Mucosa of stomach (tissue), 1 donor: ENCODE results near the gene SDR9C7.
"Not testable (repeated sequence)": the region's sequence is repeated elsewhere in the genome, so short reads cannot be mapped to it uniquely, and the experiment has no call there.

Experiments
- H3K27me3 ChIP-seq: one replicate; pipeline ENCODE4 v1.7.0; 2013; ENCODE audit warnings: mild to moderate bottlenecking, low read length; ENCODE audit not compliant: control insufficient read depth, insufficient read depth
- H3K36me3 ChIP-seq: one replicate; pipeline ENCODE4 v1.7.0; 2013; ENCODE audit warnings: low read length; ENCODE audit not compliant: control insufficient read depth, insufficient read depth
- H3K4me1 ChIP-seq: one replicate; pipeline ENCODE4 v1.7.0; 2013; ENCODE audit warnings: mild to moderate bottlenecking, low read length; ENCODE audit not compliant: control insufficient read depth, insufficient read depth
- H3K4me3 ChIP-seq: one replicate; pipeline ENCODE4 v1.7.0; 2013; ENCODE audit warnings: low read length
- H3K9ac ChIP-seq: one replicate; pipeline ENCODE4 v1.7.0; 2013; ENCODE audit warnings: mild to moderate bottlenecking, low read length, moderate library complexity
- H3K9me3 ChIP-seq: one replicate; pipeline ENCODE4 v1.7.0; 2013; ENCODE audit warnings: mild to moderate bottlenecking, low read length, moderate library complexity; ENCODE audit not compliant: control insufficient read depth
- donor health status: Pancreatic carcinoma.

SDR9C7 gene

DNA sequence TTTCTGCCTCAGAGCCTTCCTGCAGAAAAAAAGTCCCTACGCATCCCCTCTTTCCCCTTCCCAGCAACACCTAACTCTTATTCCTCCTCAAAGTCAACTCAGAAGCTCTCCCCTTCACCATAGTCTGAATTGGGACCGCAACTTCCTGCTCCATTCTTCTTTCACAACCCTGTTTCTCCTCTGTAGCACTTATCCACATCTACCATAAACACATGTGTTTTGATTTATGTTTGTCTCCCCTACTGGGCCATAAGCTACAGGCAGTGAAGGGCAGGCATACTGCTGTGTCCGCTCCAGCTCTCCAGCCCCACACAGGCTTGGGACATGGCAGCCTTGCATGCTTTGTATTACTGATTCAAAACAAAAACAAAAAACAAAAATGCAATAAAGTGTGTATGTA lies 5.9 kb downstream of the SDR9C7 start:
- peaks cover 5% of the 10 kb centered on the region for H3K27me3 ChIP-seq
- no peaks in the 10 kb centered on the region for H3K36me3 ChIP-seq
- H3K9ac ChIP-seq = no peak overlapping the region
- no peaks in the 10 kb centered on the region for H3K9me3 ChIP-seq
- H3K4me3 ChIP-seq = no peak overlapping the region
- no peaks in the 10 kb centered on the region for H3K4me1 ChIP-seq

GRCh38 chr12:56927281-56927680 lies 6.9 kb downstream of the SDR9C7 start:
- H3K27me3 ChIP-seq = peaks cover 5% of the 10 kb centered on the region
- H3K9ac ChIP-seq = no peak overlapping the region
- no peaks in the 10 kb centered on the region for H3K9me3 ChIP-seq
- H3K4me3 ChIP-seq = no peak overlapping the region
- no peaks in the 10 kb centered on the region for H3K36me3 ChIP-seq
- no peaks in the 10 kb centered on the region for H3K4me1 ChIP-seq

DNA sequence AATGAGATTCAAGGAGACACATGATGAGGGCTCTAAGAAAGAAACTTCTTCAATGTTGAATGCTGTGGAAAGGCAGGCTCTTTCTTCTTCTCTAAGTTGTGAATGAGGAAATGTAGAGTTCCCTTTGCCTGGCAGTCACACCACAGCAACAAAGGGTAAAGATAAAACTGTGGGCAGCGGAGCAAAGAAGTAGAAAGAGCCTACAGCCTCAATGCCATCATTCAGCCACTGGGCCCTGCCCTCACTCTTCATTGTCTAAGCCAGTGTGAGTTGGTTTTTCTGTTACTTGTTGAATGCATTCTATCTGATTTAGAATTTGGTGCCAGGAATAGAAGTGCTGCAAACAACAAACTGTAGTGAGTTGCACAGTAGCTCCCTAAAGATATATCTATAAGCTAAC lies 12.2 kb downstream of the SDR9C7 start:
- Histone ChIP-seq H3K4me1 (no peaks in the 10 kb centered on the region), H3K9ac (no peak overlapping the region), H3K9me3 (no peaks in the 10 kb centered on the region), H3K27me3 (no peaks in the 10 kb centered on the region), H3K4me3 (no peak overlapping the region), H3K36me3 (no peaks in the 10 kb centered on the region)

DNA sequence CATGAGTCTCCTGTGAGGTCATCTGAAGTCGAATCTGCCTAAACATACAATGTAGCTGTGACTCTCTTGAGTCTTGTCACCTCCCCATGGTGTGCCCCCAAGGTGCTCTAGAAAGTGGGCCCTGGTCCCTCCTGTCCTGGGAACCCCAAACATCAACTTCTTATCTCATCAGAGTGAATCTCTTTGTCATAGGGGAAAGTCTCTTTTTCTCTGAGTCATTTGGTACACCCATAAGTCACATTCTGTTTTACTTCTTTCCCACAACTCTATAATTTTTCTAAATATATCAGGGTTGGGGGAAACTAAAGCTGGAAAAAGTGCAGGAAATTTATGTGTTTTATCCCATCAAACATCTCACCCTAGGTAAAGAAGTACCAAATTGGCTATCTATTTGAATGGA lies 12.9 kb downstream of the SDR9C7 start:
- Histone ChIP-seq H3K27me3 (no peaks in the 10 kb centered on the region), H3K36me3 (no peaks in the 10 kb centered on the region), H3K4me1 (no peaks in the 10 kb centered on the region), H3K4me3 (no peak overlapping the region), H3K9ac (no peak overlapping the region), H3K9me3 (no peaks in the 10 kb centered on the region)

GRCh38 chr12:56918139-56918538 lies 16.1 kb downstream of the SDR9C7 start:
- H3K9me3 ChIP-seq, H3K4me3 ChIP-seq, H3K9ac ChIP-seq, H3K4me1 ChIP-seq, H3K36me3 ChIP-seq, H3K27me3 ChIP-seq: not testable (repeated sequence)

DNA sequence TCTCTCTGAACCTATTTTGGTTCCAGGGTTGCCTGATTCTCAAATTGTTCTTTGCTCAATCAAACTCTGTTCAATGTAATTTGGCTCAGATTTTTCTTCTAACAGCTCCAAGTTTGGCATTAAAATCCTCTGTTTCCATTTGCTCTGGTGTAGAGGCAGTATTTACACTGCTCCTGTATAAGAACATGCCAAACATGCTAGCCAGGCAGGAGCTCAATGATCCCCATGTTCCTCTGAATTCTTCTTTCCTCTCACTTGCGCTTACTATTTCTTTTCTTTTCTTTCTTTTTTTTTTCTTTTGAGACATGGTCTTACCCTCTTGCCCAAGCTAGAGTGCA lies 17.2 kb downstream of the SDR9C7 start:
- Histone ChIP-seq H3K4me3 (no peak overlapping the region), H3K4me1 (no peaks in the 10 kb centered on the region), H3K9me3 (no peaks in the 10 kb centered on the region), H3K27me3 (no peaks in the 10 kb centered on the region), H3K9ac (no peak overlapping the region), H3K36me3 (no peaks in the 10 kb centered on the region)

- H3K9ac ChIP-seq = no peak overlapping the region
- no peaks in the 10 kb centered on the region for H3K9me3 ChIP-seq
- no peaks in the 10 kb centered on the region for H3K4me1 ChIP-seq
- H3K27me3 ChIP-seq = no peaks in the 10 kb centered on the region
- H3K4me3 ChIP-seq = no peak overlapping the region
- H3K36me3 ChIP-seq = no peaks in the 10 kb centered on the region
Observed at GRCh38 chr12:56916296-56916995, 17.8 kb downstream of the SDR9C7 start.

- Histone ChIP-seq H3K9me3 (no peaks in the 10 kb centered on the region), H3K4me1 (no peaks in the 10 kb centered on the region), H3K27me3 (no peaks in the 10 kb centered on the region), H3K9ac (no peak overlapping the region), H3K36me3 (no peaks in the 10 kb centered on the region), H3K4me3 (no peak overlapping the region)
Observed at GRCh38 chr12:56914724-56915123, 19.5 kb downstream of the SDR9C7 start.

DNA sequence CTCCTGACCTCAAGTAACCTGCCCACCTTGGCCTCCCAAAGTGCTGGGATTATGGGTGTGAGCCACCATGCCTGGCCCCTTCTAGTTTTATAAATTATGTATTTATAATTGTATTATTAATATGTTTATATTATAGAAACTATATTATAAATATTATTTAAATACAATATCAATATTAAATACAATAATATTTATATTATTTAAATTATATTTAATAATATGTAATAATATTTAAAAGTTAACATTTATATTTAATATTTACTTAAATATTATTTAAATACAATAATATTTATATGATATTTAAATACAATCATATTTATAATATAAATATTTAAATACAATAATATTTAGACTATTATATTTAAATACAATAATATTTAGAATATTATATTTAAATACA lies 20.0 kb downstream of the SDR9C7 start:
- no peaks in the 10 kb centered on the region for H3K9me3 ChIP-seq
- H3K27me3 ChIP-seq = no peaks in the 10 kb centered on the region
- H3K4me1 ChIP-seq = no peaks in the 10 kb centered on the region
- no peaks in the 10 kb centered on the region for H3K36me3 ChIP-seq
- H3K4me3 ChIP-seq = no peak overlapping the region
- H3K9ac ChIP-seq = no peak overlapping the region

GRCh38 chr12:56909403-56909802 lies 24.8 kb downstream of the SDR9C7 start:
- H3K4me3 ChIP-seq, H3K9ac ChIP-seq, H3K27me3 ChIP-seq, H3K4me1 ChIP-seq, H3K36me3 ChIP-seq, H3K9me3 ChIP-seq: not testable (repeated sequence)

- Histone ChIP-seq H3K27me3 (no peaks in the 10 kb centered on the region), H3K4me3 (no peak overlapping the region), H3K9me3 (no peaks in the 10 kb centered on the region)
Observed at GRCh38 chr12:56908136-56908535, 26.1 kb downstream of the SDR9C7 start.

DNA sequence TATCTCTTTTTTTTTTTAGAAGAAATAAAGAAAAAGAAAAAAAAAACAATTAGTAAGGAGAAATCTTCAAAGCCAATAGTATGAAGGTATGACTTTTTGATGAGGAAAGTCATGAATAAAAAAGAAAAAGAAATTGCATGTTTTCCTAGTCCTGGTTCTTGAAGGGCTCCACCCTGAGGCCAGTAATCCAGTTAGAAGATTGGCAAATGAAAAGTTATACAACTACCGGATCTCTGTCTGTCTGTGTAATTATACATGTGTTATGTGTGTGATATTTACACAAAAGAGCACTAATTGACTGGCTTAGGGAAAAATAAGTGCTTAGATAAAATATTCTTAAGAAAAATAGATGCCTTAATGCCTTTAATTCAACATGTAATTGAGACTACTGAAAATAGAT lies 28.4 kb downstream of the SDR9C7 start:
- no peaks in the 10 kb centered on the region for H3K27me3 ChIP-seq
- no peaks in the 10 kb centered on the region for H3K4me1 ChIP-seq
- H3K36me3 ChIP-seq = no peaks in the 10 kb centered on the region
- H3K9ac ChIP-seq = no peak overlapping the region
- no peaks in the 10 kb centered on the region for H3K9me3 ChIP-seq
- no peak overlapping the region for H3K4me3 ChIP-seq

More at GRCh38 chr12:56908136-56908535, 26.1 kb downstream of the SDR9C7 start:
- no peaks in the 10 kb centered on the region for H3K36me3 ChIP-seq
- H3K9ac ChIP-seq = no peak overlapping the region
- H3K4me1 ChIP-seq = no peaks in the 10 kb centered on the region

GRCh38 chr12:56903374-56903773 lies 30.8 kb downstream of the SDR9C7 start:
- Histone ChIP-seq H3K9ac (no peak overlapping the region), H3K4me1 (no peaks in the 10 kb centered on the region), H3K4me3 (no peak overlapping the region), H3K36me3 (no peaks in the 10 kb centered on the region), H3K27me3 (no peaks in the 10 kb centered on the region), H3K9me3 (no peaks in the 10 kb centered on the region)
